Stimulated activated CD4-positive, alpha-beta T cell treated with anti-CD3 and anti-CD28 coated beads, Interleukin-1b, Interleukin-23, amount 100 ng/mL, for 48 hours (primary cell): ENCODE results near the gene CEBPE.
"Not testable (repeated sequence)": the region's sequence is repeated elsewhere in the genome, so short reads cannot be mapped to it uniquely, and the experiment has no call there.

Experiments
- DNase-seq: peaks from one replicate; pipeline ENCODE4 v3.0.0-alpha.2; 2020

The CEBPE gene

GRCh38 chr14:23119363-23120327 lies 590 bp upstream of the CEBPE start:
- DNase-seq = no peak

- DNase-seq = no peak
Measured at GRCh38 chr14:23117371-23118020, 1.6 kb downstream of the CEBPE start.

- no peak for DNase-seq
Measured at GRCh38 chr14:23115918-23116317, 3.1 kb downstream of the CEBPE start.

- no peak for DNase-seq
Measured at GRCh38 chr14:23115039-23115731, 3.9 kb downstream of the CEBPE start.

GRCh38 chr14:23114669-23115038 lies 4.4 kb downstream of the CEBPE start:
- no peak for DNase-seq

- DNase-seq = no peak
Measured at GRCh38 chr14:23114120-23114458, 5.0 kb downstream of the CEBPE start.

GRCh38 chr14:23113431-23114119 lies 5.5 kb downstream of the CEBPE start:
- no peak for DNase-seq

GRCh38 chr14:23112359-23113178 lies 6.5 kb downstream of the CEBPE start:
- no peak for DNase-seq

GRCh38 chr14:23110579-23111365 lies 8.3 kb downstream of the CEBPE start:
- no peak for DNase-seq

GRCh38 chr14:23109769-23110168 lies 9.3 kb downstream of the CEBPE start:
- no peak for DNase-seq

GRCh38 chr14:23108169-23108568 lies 10.9 kb downstream of the CEBPE start:
- not testable (repeated sequence) for DNase-seq

- not testable (repeated sequence) for DNase-seq
Measured at GRCh38 chr14:23107620-23108019, 11.4 kb downstream of the CEBPE start.

GRCh38 chr14:23106747-23107045 lies 12.4 kb downstream of the CEBPE start:
- no peak for DNase-seq

- no peak for DNase-seq
Measured at GRCh38 chr14:23105348-23105824, 13.7 kb downstream of the CEBPE start.

- DNase-seq = no peak
Measured at GRCh38 chr14:23104591-23105347, 14.3 kb downstream of the CEBPE start, which contains the start of gene CIROP. CIROP (minus strand) TSS chr14:23104989; CDS start chr14:23104920, 69 bp downstream.

GRCh38 chr14:23104070-23104590 lies 14.9 kb downstream of the CEBPE start:
- DNase-seq = no peak

GRCh38 chr14:23103581-23103980 lies 15.5 kb downstream of the CEBPE start:
- no peak for DNase-seq

- no peak for DNase-seq
Measured at GRCh38 chr14:23102801-23103200, 16.3 kb downstream of the CEBPE start.

GRCh38 chr14:23101986-23102625 lies 16.9 kb downstream of the CEBPE start:
- DNase-seq = no peak
